ENCODE data around the gene FRMD4A. TPM values are rescaled to one million over a fixed set of nuclear protein-coding genes. Genes with fewer than 3 reads are reported as not detected.

The FRMD4A gene
- 100 to 1,000 TPM in 1 of 6 donors, 10 to 100 TPM in 5; 22.3 to 114 (median 52.3) TPM for total RNA-seq

DNA sequence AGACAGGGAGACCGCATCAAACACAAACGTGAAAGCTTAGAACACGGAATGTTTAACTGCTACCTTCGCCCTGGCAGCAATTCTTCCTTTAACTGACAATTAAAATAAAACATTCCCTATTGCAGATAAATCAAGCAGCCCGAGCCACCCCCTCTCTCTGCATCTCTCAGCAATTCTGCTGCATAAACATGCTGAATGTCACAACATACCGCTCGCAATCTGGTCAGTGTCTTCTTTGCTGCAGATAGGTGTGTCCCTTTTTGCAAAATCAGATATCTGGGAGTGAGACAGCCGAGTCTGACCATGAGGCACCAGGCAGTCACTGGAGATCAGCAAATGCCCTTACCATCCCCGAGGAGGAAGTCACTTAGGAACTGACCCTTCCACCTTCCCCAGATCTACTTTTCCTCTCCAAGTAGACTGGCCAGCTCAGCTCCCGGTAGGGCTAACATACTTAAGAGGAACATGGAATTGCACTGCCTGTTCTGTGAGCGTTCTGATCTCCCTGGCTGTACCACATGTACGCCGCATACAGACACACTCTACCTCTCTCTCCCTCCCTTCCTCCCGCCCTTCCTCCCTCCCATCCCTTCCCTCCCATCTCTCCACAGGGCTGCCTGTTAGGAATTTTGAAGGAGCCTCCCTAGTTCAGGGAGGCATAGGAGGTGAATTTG is at the start of gene FRMD4A:
TSS of gene FRMD4A (minus strand) at position 537 of the 674 bp plus-strand sequence.
- Histone ChIP-seq H3K27ac (no peak within 1 kb of the TSS), H3K4me1 (no peaks in the 10 kb centered on the region), H3K4me3 (no peak within 1 kb of the TSS), H3K27me3 (no peaks in the 10 kb centered on the region), H3K9me3 (no peaks in the 10 kb centered on the region), H3K36me3 (no peaks in the 10 kb centered on the region)
- ATAC-seq (ENCODE audit: low FRiP score in 2 of 2) (no peak), DNase-seq (no peak)
- TF ChIP-seq POLR2A (IDR thresholded peaks at IDR 0.05) (no peak), POLR2AphosphoS5 (IDR thresholded peaks at IDR 0.05) (no peak), EP300 (IDR thresholded peaks at IDR 0.05) (no peak)
- TF ChIP-seq, protein P1, sequence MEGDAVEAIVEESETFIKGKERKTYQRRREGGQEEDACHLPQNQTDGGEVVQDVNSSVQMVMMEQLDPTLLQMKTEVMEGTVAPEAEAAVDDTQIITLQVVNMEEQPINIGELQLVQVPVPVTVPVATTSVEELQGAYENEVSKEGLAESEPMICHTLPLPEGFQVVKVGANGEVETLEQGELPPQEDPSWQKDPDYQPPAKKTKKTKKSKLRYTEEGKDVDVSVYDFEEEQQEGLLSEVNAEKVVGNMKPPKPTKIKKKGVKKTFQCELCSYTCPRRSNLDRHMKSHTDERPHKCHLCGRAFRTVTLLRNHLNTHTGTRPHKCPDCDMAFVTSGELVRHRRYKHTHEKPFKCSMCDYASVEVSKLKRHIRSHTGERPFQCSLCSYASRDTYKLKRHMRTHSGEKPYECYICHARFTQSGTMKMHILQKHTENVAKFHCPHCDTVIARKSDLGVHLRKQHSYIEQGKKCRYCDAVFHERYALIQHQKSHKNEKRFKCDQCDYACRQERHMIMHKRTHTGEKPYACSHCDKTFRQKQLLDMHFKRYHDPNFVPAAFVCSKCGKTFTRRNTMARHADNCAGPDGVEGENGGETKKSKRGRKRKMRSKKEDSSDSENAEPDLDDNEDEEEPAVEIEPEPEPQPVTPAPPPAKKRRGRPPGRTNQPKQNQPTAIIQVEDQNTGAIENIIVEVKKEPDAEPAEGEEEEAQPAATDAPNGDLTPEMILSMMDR (IDR thresholded peaks at IDR 0.05), result no peak
- WGBS, 2 donors, result 53 to 61% methylated on average over 14 of the region's 14 CpGs

DNA sequence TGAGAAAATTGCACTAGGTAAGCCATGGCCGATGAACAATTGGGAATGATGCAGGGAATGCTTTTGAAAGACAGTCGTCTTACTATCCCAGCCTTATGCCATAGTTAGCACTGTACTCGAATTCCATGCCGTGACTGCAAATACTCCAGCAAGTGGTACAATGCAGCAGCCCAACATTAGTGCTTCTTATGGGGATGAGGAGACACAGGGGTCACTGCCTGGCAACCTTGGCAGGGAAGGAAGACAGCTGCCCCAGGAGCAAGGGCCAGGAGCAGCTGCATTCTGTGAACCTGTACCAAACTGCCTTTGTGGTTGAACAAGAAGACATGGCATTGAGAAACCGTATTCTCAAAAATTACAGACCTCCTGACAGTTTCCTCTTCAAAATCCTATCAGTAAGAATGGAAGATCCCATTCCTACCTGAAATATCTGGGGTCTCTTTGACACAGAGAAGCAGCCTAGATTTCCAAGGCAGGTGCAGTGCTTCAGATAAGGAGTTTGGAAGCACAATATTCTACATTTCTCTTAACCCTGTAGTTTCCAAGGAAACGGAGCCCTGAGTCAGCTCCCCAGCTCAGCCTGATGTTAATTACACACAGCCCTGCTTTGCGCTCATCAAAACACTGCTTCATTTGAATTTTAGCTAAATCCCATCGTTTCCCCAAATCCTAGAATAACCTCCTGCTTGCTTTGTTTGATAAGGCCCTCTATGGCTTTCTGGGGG is 49.0 kb upstream of the FRMD4A start:
- no peak overlapping the region for H3K27ac ChIP-seq

DNA sequence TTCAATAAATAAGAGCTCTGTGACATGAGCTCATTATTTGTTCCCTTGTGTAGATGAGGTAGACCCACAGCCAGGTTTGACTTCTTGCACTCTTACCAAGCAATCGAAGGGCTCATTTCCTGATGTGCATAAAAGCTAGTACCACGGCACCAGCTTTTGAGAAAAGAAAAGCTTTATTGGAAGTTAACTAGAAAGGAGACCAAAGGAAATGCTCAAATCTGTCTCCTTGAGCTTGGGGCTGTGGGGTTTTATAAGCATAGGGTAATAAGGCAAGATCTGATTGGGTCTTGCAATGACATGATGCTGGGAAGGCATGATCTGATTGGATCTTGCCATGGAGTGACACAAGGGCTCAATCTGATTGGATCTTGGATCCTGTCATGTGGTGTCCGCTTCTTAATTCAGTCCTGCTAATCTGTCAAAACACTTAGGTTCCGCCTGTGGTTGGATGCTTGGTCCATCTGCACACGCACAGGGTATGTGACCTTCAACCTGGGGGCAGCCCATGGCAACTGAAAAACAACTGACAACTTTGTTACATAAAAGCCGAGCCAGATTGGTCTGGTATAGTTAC is 47.8 kb upstream of the FRMD4A start:
- H3K27ac ChIP-seq, result no peak overlapping the region
- ATAC-seq (ENCODE audit: low FRiP score in 2 of 2), result no peak
- H3K4me3 ChIP-seq, result no peak overlapping the region
- H3K27me3 ChIP-seq, result no peaks in the 10 kb centered on the region
- WGBS, 2 donors, result 90 to 92% methylated on average over 6 of the region's 6 CpGs
- DNase-seq, result no peak
- no peaks in the 10 kb centered on the region for H3K36me3 ChIP-seq
- H3K4me1 ChIP-seq, result no peaks in the 10 kb centered on the region
- TF ChIP-seq, protein P1 (IDR thresholded peaks at IDR 0.05), result no peak
- TF ChIP-seq POLR2A (IDR thresholded peaks at IDR 0.05), result no peak
- TF ChIP-seq POLR2AphosphoS5 (IDR thresholded peaks at IDR 0.05), result no peak
- TF ChIP-seq EP300 (IDR thresholded peaks at IDR 0.05), result no peak
- no peaks in the 10 kb centered on the region for H3K9me3 ChIP-seq

More for the DNA sequence above, 49.0 kb upstream of the FRMD4A start:
- DNase-seq (no peak), ATAC-seq (ENCODE audit: low FRiP score in 2 of 2) (no peak)
- Histone ChIP-seq H3K36me3 (no peaks in the 10 kb centered on the region), H3K27me3 (no peaks in the 10 kb centered on the region), H3K9me3 (no peaks in the 10 kb centered on the region), H3K4me1 (no peaks in the 10 kb centered on the region), H3K4me3 (no peak overlapping the region)
- WGBS, 2 donors, result 84 to 92% methylated on average over 8 of the region's 8 CpGs
- TF ChIP-seq POLR2AphosphoS5 (IDR thresholded peaks at IDR 0.05), result no peak
- TF ChIP-seq EP300 (IDR thresholded peaks at IDR 0.05), result no peak
- no peak for TF ChIP-seq POLR2A (IDR thresholded peaks at IDR 0.05)
- TF ChIP-seq, protein P1 (IDR thresholded peaks at IDR 0.05), result no peak

DNA sequence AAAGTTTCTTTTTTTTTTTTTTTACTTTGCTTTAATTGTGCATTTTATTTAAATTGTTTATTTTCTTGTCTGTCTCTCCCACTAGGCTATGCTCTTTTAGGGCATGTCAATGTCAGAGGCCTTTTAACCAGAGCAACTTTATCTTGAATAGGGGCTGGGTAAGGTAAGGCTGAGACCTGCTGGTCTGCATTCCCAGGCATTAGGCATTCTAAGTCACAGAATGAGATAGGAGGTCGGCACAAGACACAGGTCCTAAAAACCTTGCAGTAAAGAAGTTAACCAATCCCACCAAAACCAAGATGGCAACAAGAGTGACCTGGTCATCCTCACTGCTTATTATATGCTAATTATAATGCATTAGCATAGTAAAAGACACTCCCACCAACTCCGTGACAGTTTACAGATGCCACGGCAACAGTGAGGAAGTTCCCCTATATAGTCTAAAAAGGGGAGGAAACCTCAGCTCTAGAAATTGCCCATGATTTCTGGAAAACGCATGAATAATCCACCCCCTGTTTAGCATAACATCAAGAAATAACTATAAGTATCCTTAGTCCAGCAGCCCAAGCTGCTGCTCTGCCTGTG is 47.0 kb upstream of the FRMD4A start:
- Histone ChIP-seq H3K4me1 (no peaks in the 10 kb centered on the region), H3K27me3 (no peaks in the 10 kb centered on the region), H3K36me3 (no peaks in the 10 kb centered on the region), H3K27ac (no peak overlapping the region), H3K9me3 (no peaks in the 10 kb centered on the region), H3K4me3 (no peak overlapping the region)
- TF ChIP-seq POLR2A (IDR thresholded peaks at IDR 0.05), result no peak
- no peak for TF ChIP-seq POLR2AphosphoS5 (IDR thresholded peaks at IDR 0.05)
- TF ChIP-seq, protein P1 (IDR thresholded peaks at IDR 0.05), result no peak
- TF ChIP-seq EP300 (IDR thresholded peaks at IDR 0.05), result no peak
- WGBS, 2 donors, result 84 to 88% methylated on average over 4 of the region's 4 CpGs
- ATAC-seq (ENCODE audit: low FRiP score in 2 of 2) (no peak), DNase-seq (no peak)

All from upper lobe of left lung (tissue), 6 donors.